ENCODE results near the gene IFIT5.
"Not testable (repeated sequence)": the region's sequence is repeated elsewhere in the genome, so short reads cannot be mapped to it uniquely, and the experiment has no call there.

Gene IFIT5

DNA sequence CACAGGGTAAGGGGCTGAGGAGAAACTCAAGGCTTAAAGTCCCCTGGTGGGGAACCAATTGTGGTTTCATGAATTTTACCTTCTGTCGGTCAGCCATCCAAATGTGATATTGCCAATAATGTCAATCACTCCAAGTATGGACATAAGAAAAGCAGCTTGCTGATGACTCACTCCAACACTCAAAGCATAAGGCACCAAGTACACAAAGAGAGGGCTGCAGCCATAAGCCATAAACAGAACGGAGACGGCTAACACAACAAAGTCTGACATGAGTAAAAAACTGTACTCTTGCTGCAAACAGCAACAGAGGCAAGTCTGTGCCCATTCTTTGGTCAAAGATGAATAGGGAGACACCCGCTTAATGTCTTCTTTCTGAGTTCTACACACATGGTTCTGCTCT lies 24.2 kb downstream of the IFIT5 start:
- no peak for FAIRE-seq

DNA sequence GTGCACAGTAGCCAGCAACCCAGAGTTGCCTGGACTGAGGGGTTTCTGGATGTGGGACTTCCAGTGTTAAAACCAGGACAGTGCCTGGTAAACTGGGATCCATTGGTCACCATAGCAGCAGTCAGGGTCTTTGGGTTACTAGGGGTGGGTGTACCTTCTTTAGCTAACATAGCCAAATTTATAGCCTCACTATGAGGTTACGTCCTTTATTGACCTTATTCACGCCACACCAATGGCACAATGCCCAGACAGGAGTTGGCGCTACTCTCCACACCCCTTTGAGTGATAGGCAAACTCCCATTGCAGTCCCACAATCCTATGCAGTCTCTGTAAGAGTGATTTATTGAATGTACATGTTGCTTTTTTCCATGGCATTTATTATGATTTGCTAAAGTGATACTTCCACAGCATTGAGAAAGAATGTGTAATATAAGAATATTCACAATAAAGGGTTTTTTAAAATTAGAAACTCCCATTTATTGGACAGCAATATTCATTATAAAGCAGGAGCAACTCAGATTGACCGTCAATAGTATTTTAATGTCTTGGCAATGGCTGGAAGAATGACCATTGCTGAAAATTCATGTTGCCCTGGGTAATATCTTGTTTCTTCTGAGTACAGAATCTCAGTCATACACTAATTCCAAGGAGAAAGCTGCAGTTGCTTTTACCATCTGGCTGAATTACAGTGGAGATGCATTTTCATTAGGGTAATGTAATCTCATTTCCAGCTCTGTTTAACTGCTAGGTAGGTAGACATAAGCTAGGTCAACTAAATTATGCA lies 26.1 kb downstream of the IFIT5 start:
- FAIRE-seq, result no peak

DNA sequence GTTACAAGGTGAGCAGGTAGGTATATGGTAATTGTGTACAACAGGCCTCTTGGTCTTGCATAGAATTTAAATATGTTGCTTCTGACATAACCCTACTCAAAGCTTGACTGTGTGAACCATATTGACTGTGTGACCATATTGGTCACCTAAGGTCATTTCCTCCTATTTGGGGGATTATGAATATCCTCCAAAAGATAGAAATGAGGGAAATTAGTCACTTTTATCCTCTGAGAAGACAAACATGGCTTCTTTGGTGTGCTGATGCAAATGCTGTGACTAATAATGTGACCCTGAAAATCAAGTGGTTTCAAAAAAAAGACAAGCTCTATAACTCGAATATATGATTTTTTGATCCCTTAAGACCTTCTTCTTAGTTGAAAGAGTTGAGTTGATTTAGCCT lies 27.9 kb downstream of the IFIT5 start:
- no peak for FAIRE-seq

DNA sequence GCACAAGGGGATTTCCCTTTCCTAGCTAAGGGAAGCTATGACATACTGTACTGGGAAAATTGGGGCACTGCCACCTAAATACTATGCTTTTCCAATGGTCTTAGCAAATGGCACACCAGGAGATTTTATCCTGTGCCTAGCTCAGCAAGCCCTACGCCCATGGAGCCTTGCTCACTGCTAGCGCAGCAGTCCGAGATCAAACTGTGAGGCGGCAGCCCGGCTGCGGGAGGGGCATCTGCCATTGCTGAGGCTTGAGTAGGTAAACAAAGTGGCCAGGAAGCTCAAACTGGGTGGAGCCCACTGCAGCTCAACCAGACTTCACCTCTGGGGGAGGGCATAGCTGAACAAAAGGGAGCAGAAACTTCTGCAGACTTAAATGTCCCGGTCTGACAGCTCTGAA lies 30.5 kb downstream of the IFIT5 start:
- FAIRE-seq, result not testable (repeated sequence)

DNA sequence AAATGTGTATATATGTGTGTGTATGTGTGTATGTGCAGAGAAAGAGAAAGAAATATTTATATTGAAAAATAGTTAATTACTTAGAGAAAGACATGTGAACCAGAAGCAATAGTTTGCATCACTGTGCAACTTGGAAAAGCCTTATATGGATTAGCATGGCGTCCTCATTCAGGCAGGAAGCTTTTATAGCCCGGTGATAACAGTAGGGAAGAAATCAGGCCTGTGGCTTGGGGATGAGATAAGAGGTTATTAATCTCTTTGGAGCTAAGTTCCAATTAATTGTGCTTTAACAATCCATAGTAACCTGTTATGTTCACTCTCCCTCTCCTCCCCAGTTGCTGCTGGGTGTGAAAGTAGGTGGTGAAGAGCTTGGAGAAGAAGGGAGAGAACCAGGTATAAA lies 36.5 kb downstream of the IFIT5 start:
- FAIRE-seq, result no peak

DNA sequence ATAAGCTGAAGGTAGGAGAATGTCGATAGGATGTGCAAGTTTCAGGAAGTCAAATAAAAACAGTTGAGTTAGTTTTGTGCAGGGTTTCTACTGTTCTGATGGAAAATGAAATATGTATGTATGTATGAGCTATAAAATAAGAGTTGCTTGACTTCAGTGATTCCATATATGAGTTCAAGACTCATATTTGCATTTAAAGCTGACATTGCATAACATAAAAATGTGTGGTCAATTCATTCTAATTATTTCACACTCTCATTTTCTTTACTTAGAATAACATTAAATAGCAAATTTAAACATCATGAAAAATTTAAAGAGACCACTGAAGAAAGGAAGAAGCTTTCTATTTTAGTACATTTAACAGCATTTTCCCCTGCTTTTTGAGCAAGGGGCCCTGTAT lies 37.8 kb downstream of the IFIT5 start:
- no peak for FAIRE-seq

DNA sequence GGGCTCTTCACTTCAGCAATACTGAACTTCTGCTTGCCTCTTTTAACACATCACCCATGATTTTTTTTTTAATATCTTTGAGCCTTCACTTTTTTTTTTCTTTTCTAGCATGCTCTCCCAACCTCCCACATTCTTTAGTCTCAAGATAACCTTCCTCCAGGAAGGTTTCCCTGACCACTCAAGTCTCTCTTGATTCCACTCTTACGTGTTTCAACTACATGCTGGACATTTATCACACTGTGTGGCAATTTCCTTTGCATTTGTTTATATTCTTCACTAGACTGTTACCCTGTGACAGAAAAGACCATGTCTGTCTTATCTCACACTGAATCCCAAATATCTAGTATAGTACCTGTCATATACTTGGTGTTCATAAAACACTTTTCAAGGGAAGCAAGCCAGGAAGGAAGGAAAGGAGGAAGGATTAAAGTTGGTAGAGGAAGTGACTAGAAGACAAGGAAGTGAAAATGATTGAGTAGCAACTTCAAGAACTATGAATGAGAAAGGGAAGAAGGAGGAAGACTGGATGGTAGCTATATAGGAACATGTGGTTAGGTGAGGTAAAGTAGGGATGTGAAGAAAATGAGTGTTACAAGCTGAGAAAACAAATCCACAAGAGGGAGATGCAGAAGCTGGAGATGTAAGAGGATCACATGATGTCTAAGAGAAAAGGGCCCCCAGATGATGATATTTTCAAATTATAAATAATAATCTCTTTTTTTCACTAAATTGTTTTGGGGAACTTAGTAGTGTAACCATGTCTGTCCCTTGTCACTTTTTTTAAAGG lies 40.4 kb downstream of the IFIT5 start:
- no peak for FAIRE-seq

DNA sequence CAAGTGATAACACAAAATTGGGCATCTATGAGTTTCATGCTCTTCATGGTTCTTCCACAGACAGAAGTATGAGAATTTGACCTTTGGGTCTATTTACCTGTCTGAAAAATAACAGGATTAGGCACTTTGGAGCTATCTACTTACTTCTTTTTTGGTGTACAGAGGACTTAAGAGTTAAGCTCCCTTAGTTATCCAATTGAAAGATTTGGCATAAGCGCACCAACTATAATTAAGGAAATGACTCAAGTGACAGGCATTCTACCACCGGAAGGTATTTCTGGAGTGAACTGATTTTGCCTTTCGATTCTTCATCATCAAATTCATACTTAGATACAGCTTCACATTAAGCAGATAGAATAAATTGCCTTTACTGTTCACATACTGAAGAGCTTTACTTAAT lies 43.9 kb downstream of the IFIT5 start:
- no peak for FAIRE-seq

DNA sequence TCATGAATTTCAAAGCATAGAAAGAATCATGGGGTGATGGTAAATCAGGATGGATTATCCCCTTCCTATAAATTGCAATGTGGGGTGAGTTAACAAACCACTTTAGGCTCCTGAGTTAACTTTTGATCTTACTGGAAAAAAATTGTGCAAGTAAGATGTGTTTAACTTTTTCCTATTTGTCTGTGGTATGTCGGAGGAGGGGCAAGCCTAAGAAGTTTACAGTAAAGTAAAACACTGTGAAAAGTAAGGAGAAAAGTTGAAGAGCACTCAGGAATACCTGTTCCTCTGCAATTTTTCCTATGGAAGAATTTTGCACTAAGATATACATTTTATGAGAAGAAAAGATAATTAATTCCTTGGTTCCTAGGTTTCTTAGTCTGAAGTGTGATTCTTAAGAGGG lies 44.4 kb downstream of the IFIT5 start:
- FAIRE-seq, result no peak

DNA sequence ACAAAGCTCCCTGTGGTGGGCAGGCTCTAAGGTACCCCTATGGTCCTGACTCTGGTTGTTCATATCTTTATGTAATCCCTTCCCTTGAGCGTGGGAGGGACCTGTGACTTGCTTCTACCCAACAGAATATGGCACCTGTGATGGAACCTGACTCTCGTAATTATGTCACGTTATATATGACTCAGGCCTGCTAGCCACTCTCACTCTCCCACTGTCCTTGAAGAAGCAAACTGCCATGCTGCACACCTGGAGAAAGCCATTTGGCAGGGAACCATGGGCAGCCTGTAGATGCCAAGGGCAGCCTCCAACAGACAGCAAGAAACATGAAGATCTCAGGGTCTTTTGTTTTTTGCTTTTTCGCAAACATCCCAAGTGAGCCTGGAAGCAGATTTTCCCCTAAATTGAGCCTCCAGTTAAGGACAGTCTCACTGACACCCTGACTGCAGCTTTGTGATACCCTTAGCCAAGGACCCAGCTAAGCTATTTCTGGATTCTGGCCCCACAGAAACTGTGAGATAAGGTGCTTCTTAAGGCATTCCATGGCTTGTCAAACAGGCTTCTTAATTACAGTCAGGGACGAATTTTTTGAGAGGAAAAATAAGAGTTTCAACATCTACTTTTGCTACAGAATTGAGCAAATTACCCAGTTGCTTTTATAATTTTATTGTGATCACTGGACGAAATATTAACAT lies 49.6 kb downstream of the IFIT5 start:
- FAIRE-seq, result no peak

DNA sequence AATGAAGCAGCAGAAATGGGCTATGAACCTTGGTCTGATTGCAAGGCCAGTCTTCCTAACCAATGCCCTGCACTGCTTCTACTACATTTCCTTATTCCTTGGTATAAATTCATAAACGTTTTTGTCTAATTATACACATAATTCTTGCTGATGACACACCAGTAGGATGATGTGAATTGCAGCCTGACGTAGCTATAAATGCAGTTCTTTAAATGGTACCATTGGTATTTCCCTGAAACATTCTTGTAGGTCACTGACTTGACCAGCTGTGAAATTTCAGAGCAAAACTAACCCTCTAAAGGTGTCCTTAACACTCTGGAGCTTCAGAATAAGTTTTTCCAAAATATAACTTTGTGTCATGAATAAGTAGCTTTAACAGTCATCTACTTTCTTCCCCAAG lies 50.8 kb downstream of the IFIT5 start:
- FAIRE-seq, result no peak

DNA sequence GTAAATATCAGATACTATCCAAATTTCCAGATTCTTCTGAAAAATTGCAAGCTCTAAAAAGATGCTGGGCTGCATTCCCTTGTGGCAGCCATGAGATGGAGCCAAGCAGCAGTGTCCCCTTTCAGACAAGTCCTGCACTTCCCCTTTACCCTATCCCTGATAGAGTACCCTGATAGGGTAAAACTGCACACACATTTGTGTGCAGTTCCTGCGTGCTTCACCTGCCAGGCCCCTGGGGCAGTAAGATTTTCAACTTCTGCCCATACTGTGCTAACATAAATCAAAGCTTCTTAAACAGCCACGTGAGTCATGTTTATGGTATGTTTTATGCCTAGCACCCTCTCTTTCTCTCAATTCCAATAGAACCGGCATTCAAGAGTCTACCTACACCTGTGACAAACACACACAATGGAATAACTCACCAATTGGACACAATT lies 52.2 kb downstream of the IFIT5 start:
- no peak for FAIRE-seq

DNA sequence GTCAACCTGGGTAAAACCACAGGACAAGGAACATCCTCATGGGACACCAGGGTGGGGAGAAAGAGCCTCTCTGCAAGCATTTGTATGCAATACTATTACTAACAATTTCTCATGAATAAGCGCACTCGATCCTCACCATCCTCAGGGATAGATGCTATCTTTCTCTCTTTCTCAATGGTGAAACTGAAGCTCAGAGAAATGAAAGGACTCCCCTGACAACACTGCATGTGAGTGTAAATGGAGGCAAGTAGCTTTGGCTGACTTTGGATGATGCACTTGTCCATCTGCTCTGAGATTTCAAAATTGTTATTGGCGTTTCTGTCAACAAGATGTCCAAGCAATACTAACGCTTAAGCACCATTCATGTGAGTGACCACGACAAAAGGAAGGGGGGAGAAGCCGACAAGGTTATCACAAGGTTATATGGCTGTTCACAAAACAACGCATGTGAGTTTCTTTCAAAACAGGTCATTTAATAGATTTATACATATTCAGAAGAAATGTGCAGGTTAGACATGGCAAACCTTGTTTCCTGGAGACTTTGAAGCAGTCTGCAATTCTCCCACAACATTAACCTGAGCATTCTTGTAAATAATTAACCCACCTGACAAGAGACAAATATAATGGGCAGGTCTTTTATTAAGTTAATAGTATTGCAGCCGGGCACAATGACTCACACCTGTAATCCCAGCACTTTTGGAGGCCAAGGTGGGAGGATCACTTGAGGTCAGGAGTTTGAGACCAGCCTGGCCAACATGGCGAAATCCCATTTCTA lies 54.0 kb downstream of the IFIT5 start:
- FAIRE-seq, result no peak

DNA sequence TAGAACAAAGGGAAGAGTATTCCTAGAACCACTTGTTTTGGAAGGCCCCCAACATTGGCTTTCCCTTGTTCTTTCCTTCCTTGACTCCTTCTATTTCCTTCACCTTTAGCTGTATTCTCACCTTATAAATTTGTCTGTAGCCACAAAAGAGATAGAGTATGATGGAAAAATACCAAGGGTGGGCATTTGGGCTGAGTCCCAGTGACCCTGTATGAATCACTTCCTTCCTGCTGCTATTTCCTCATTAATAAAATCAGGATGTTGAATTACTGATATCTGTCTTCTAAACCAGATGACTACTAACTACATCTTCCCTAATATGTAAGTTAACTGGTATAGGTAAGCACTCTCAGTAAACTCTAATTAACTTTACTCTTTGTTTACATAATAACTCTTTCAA lies 55.1 kb downstream of the IFIT5 start:
- FAIRE-seq, result no peak
